Renal cortex interstitium (tissue), 11 donors: ENCODE measurements around the gene NCOA3. TPM values are rescaled to one million over a fixed set of nuclear protein-coding genes. Genes with fewer than 3 reads are reported as not detected.

ENCODE experiments used
- DNase-seq, 11 donors: peaks; one replicate each; pipeline ENCODE4 v3.0.0-alpha.2; 2013; ENCODE audit warnings: low read depth in 9 of 11, low spot score in 4 of 11; ENCODE audit errors: extremely low read depth in 1 of 11
- polyA plus RNA-seq, 3 donors: library from polyadenylated mRNA; unstranded; fragments of 120-200 nt; gene quantifications; one replicate each; pipeline ENCODE4 v1.2.1, GENCODE V29; 2013; ENCODE audit not compliant: insufficient read length in 3 of 3

The NCOA3 gene
- polyA plus RNA-seq, 3 donors: 33.4 to 37.3 (median 36.4) TPM

GRCh38 chr20:47645632-47646031, 143.9 kb downstream of the NCOA3 start:
- no peak for DNase-seq

GRCh38 chr20:47647994-47648393, 146.3 kb downstream of the NCOA3 start:
- no peak for DNase-seq

- no peak for DNase-seq
Observed at GRCh38 chr20:47648943-47649342, 147.3 kb downstream of the NCOA3 start.

GRCh38 chr20:47652301-47652700, 150.6 kb downstream of the NCOA3 start:
- DNase-seq: no peak

- no peak for DNase-seq
Observed at GRCh38 chr20:47652794-47653193, 151.1 kb downstream of the NCOA3 start.

GRCh38 chr20:47653869-47654268, 152.2 kb downstream of the NCOA3 start:
- no peak for DNase-seq

- DNase-seq: no peak
Observed at GRCh38 chr20:47654370-47654769, 152.7 kb downstream of the NCOA3 start.

- no peak for DNase-seq
Observed at GRCh38 chr20:47655635-47656034, 153.9 kb downstream of the NCOA3 start.

GRCh38 chr20:47656318-47656717, 154.6 kb downstream of the NCOA3 start:
- no peak for DNase-seq

- no peak for DNase-seq
Observed at GRCh38 chr20:47659904-47660601, 158.4 kb downstream of the NCOA3 start.

GRCh38 chr20:47660602-47660905, 158.9 kb downstream of the NCOA3 start:
- no peak for DNase-seq

- peak in 2 of 11 donors; percentile 20 to 37 for DNase-seq
Observed at GRCh38 chr20:47660983-47661700, 159.5 kb downstream of the NCOA3 start.

- DNase-seq: no peak
Observed at GRCh38 chr20:47661714-47662113, 160.0 kb downstream of the NCOA3 start.

- no peak for DNase-seq
Observed at GRCh38 chr20:47662483-47663353, 161.0 kb downstream of the NCOA3 start.

- peak; percentile 46 to 76 (median 65) for DNase-seq
Observed at GRCh38 chr20:47663354-47664067, 161.8 kb downstream of the NCOA3 start.

GRCh38 chr20:47664068-47664437, 162.4 kb downstream of the NCOA3 start:
- no peak for DNase-seq

- DNase-seq: no peak
Observed at GRCh38 chr20:47664744-47665143, 163.1 kb downstream of the NCOA3 start.

- DNase-seq: no peak
Observed at GRCh38 chr20:47665221-47665991, 163.7 kb downstream of the NCOA3 start.

- no peak for DNase-seq
Observed at GRCh38 chr20:47666304-47666703, 164.6 kb downstream of the NCOA3 start.
